CD4-positive, alpha-beta T cell (primary cell): ENCODE results near the gene TMEM244. TPM values are rescaled to one million over a fixed set of nuclear protein-coding genes. Genes with fewer than 3 reads are reported as not detected.

ENCODE experiments used
- ATAC-seq: fragments of 200-7000 bp; cut with Tn5 transposase; one replicate; pipeline ENCODE4 v1.10.0; 2022; ENCODE audit warnings: mild to moderate bottlenecking; ENCODE audit not compliant: poor library complexity
- CTCF ChIA-PET: fragments of 350-600 bp; sonication (Branson Sonifier 250); formaldehyde crosslinking; loops from one replicate; lab custom pipeline; 2021; ENCODE audit warnings: antibody characterized with exemption, inconsistent platforms; lab: Charles Lee
- POLR2A ChIA-PET: fragments of 350-600 bp; sonication (Branson Sonifier 250); formaldehyde crosslinking; loops from one replicate; lab custom pipeline; 2021; ENCODE audit warnings: antibody characterized with exemption, inconsistent platforms; lab: Charles Lee
- DNase-seq, 14 experiments: peaks; one replicate each; pipeline ENCODE4 v3.0.0-alpha.2; 2013 to 2020; ENCODE audit warnings: mixed read lengths in 2 of 14
- H3K27ac ChIP-seq, 2 donors: one replicate each; pipeline versions ENCODE4 v1.5.1 to v1.7.0; 2013; ENCODE audit warnings: low read length in 2 of 2, low read depth in 1 of 2, mild to moderate bottlenecking in 1 of 2
- H3K27me3 ChIP-seq, 2 experiments: 1 replicate in 1 of 2; 2 replicates in 1 of 2; pipeline versions ENCODE4 v1.6.1 to v1.7.0; 2013; ENCODE audit warnings: low read length in 2 of 2, control low read depth in 1 of 2, mild to moderate bottlenecking in 1 of 2, moderate library complexity in 1 of 2; ENCODE audit not compliant: insufficient read depth in 2 of 2, control insufficient read depth in 1 of 2
- H3K36me3 ChIP-seq: one replicate; pipeline ENCODE4 v1.6.1; 2013; ENCODE audit warnings: low read length, control low read depth; ENCODE audit not compliant: insufficient read depth
- H3K4me1 ChIP-seq: one replicate; pipeline ENCODE4 v1.6.1; 2013; ENCODE audit warnings: low read length, control low read depth; ENCODE audit not compliant: insufficient read depth
- H3K4me3 ChIP-seq: one replicate; pipeline ENCODE4 v1.5.1; 2013; ENCODE audit warnings: mild to moderate bottlenecking, low read length, moderate library complexity
- H3K9me3 ChIP-seq, 2 experiments: 1 replicate in 1 of 2; 2 replicates in 1 of 2; pipeline versions ENCODE4 v1.6.1 to v1.7.0; 2013; ENCODE audit warnings: low read length in 2 of 2, mild to moderate bottlenecking in 2 of 2, control low read depth in 1 of 2, moderate library complexity in 1 of 2; ENCODE audit not compliant: control insufficient read depth in 1 of 2, insufficient read depth in 1 of 2
- H3K27ac Mint-ChIP-seq: one replicate; pipeline ENCODE4 v1.8.0; 2020; ENCODE audit warnings: mixed read lengths
- H3K27me3 Mint-ChIP-seq: one replicate; pipeline ENCODE4 v1.8.0; 2021; ENCODE audit warnings: mixed read lengths
- H3K36me3 Mint-ChIP-seq: one replicate; pipeline ENCODE4 v1.8.0; 2021; ENCODE audit warnings: low read depth, mixed read lengths
- H3K4me1 Mint-ChIP-seq: one replicate; pipeline ENCODE4 v1.8.0; 2021; ENCODE audit warnings: low read depth, mixed read lengths
- H3K4me3 Mint-ChIP-seq: one replicate; pipeline ENCODE4 v1.8.0; 2020; ENCODE audit warnings: mild to moderate bottlenecking, mixed read lengths
- H3K9me3 Mint-ChIP-seq: one replicate; pipeline ENCODE4 v1.8.0; 2020; ENCODE audit warnings: mixed read lengths
- intact Hi-C, 2 experiments: fragments of 100-400 bp; cut with DNase I in 1 of 2; cut with micrococcal nuclease in 1 of 2; formaldehyde crosslinking; loops; one replicate each; pipeline versions ENCODE4 v1.15.1 to v1.9.0; 2023 to 2025; cut with DNase I, micrococcal nuclease
- total RNA-seq, 174 experiments: library from RNA in 2 of 174; stranded (reverse) in 2 of 174; gene quantifications; one replicate each; pipeline ENCODE4 v1.2.3 and lab custom pipeline; 2021 to 2026
- TF ChIP-seq, protein P1 (sequence below): fragments of 200-600 bp; IDR thresholded peaks from one replicate; pipeline ENCODE4 v1.8.0; 2022; ENCODE audit warnings: antibody characterized with exemption, mild to moderate bottlenecking

Gene TMEM244
- total RNA-seq, 2 experiments from 2014 or later, result not detected

DNA sequence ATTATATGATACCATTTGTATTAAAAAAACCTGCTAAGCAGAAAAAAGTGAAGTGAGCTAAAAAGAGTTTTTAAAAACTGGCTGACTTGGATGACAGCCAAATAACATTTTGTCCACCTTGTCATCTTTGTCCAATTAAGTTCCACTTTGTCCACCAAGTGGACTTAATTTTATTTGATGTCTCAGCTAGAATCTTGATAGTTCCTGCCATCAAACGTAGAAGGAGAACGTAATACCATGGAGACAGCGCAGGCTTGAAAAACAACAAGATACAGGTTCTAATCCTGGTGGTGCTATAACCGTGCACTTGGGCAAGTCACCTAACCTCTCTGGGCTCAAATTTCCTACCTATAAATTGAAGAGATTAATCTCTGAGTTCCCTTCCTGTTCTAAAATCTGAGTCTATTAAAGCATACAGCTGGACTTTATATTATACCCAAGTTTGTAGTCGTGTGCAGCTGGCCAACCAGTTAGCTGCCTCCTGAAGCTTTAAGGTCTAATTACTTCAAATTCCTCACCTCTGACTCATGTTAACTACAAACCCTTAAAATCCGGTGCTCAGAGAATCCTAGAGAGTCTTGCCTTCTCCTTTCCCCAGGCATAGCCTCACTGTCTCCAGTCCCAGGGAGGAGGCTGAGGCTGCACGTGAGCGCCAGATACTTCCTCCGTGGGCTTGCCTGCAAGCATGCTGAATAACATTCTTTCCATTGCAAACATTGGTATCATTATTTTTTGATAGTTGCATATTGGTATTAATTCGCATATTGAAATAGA lies 16.8 kb downstream of the TMEM244 start:
- Histone ChIP-seq H3K9me3 (no peaks in the 10 kb centered on the region), H3K27me3 (no peaks in the 10 kb centered on the region), H3K4me3 (no peak overlapping the region), H3K27ac (no peak overlapping the region), H3K4me1 (no peaks in the 10 kb centered on the region), H3K36me3 (no peaks in the 10 kb centered on the region)
- no peak overlapping the region for H3K4me3 Mint-ChIP-seq
- H3K27me3 Mint-ChIP-seq, result no peaks in the 10 kb centered on the region
- DNase-seq, result no peak
- H3K36me3 Mint-ChIP-seq, result no peaks in the 10 kb centered on the region
- ChIA-PET CTCF (no interaction called here), POLR2A (no interaction called here)
- H3K4me1 Mint-ChIP-seq, result no peaks in the 10 kb centered on the region
- no peaks in the 10 kb centered on the region for H3K9me3 Mint-ChIP-seq
- intact Hi-C loops, result no loop called here
- no peak overlapping the region for H3K27ac Mint-ChIP-seq
- ATAC-seq, result no peak
- TF ChIP-seq, protein P1, sequence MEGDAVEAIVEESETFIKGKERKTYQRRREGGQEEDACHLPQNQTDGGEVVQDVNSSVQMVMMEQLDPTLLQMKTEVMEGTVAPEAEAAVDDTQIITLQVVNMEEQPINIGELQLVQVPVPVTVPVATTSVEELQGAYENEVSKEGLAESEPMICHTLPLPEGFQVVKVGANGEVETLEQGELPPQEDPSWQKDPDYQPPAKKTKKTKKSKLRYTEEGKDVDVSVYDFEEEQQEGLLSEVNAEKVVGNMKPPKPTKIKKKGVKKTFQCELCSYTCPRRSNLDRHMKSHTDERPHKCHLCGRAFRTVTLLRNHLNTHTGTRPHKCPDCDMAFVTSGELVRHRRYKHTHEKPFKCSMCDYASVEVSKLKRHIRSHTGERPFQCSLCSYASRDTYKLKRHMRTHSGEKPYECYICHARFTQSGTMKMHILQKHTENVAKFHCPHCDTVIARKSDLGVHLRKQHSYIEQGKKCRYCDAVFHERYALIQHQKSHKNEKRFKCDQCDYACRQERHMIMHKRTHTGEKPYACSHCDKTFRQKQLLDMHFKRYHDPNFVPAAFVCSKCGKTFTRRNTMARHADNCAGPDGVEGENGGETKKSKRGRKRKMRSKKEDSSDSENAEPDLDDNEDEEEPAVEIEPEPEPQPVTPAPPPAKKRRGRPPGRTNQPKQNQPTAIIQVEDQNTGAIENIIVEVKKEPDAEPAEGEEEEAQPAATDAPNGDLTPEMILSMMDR, result no peak

GRCh38 chr6:129843573-129843972 lies 17.5 kb downstream of the TMEM244 start:
- Mint-ChIP-seq H3K4me3 (no peak overlapping the region), H3K27me3 (no peaks in the 10 kb centered on the region), H3K36me3 (no peaks in the 10 kb centered on the region), H3K9me3 (no peaks in the 10 kb centered on the region), H3K27ac (no peak overlapping the region), H3K4me1 (no peaks in the 10 kb centered on the region)
- Histone ChIP-seq H3K9me3 (no peaks in the 10 kb centered on the region), H3K27me3 (no peaks in the 10 kb centered on the region), H3K4me3 (no peak overlapping the region), H3K4me1 (no peaks in the 10 kb centered on the region), H3K27ac (no peak overlapping the region), H3K36me3 (no peaks in the 10 kb centered on the region)
- DNase-seq (no peak), ATAC-seq (no peak)
- intact Hi-C loops, result no loop called here
- CTCF ChIA-PET, result no interaction called here
- POLR2A ChIA-PET, result no interaction called here
- TF ChIP-seq, protein P1, result no peak

DNA sequence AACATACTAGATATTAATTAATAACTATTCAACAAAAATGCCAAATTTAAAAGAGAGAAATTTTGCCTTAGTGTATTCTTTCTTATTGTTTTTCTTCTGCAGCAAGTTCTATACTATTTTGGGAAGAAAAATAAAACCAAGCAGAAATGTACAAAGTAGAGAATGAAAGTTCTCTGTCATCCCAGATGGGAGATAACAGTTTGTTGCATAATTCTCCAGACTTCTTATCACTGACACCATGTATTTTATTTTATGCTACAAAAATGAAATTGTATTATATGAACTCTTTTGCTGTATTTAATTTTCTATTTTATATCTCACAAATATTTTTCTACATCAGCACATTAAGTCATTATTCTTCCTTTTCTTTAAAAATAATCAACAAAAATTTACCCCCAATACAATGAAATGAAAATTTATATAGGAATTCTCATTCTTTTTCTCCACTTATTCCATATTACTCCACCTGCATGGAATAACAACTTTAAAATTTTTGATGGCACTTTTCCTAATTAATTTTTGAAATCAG lies 18.2 kb downstream of the TMEM244 start:
- DNase-seq (no peak), ATAC-seq (no peak)
- Mint-ChIP-seq H3K27ac (no peak overlapping the region), H3K27me3 (peaks cover 3% of the 10 kb centered on the region), H3K4me3 (no peak overlapping the region), H3K36me3 (no peaks in the 10 kb centered on the region), H3K9me3 (peaks cover 2% of the 10 kb centered on the region), H3K4me1 (no peaks in the 10 kb centered on the region)
- no peaks in the 10 kb centered on the region for H3K4me1 ChIP-seq
- CTCF ChIA-PET, result no interaction called here
- TF ChIP-seq, protein P1, result no peak
- no peaks in the 10 kb centered on the region for H3K9me3 ChIP-seq
- no peaks in the 10 kb centered on the region for H3K27me3 ChIP-seq
- H3K36me3 ChIP-seq, result no peaks in the 10 kb centered on the region
- H3K4me3 ChIP-seq, result no peak overlapping the region
- POLR2A ChIA-PET, result no interaction called here
- no peak overlapping the region for H3K27ac ChIP-seq
- intact Hi-C loops, result no loop called here
